Caco-2 (cell line): ENCODE results near the gene NRP1. TPM values are rescaled to one million over a fixed set of nuclear protein-coding genes. Genes with fewer than 3 reads are reported as not detected.

ENCODE experiments used
- BruUV-seq: library from RNA; stranded (reverse); fragments of 400-500 nt; replicated peaks from 2 replicates; lab custom pipeline; 2021; lab: Mats Ljungman, UMichigan
- CTCF ChIA-PET: fragments of 300-600 bp; sonication (Branson Sonifier 250); formaldehyde crosslinking; loops from one replicate; lab custom pipeline; 2022; ENCODE audit warnings: antibody characterized with exemption; lab: Charles Lee
- POLR2A ChIA-PET: fragments of 300-600 bp; sonication (Branson Sonifier 250); formaldehyde crosslinking; loops from one replicate; lab custom pipeline; 2022; ENCODE audit warnings: antibody characterized with exemption; lab: Charles Lee
- DNase-seq, 2 experiments: peaks; one replicate each; pipeline versions ENCODE4 v3.0.0 to v3.0.0-alpha.2; 2020 to 2022
- H3K27me3 ChIP-seq: replicated peaks from 2 replicates; pipeline ENCODE4 v1.6.0; 2011; ENCODE audit warnings: low read length; ENCODE audit not compliant: control insufficient read depth, insufficient read depth
- H3K36me3 ChIP-seq: 2 replicates; pipeline ENCODE4 v1.5.1; 2011; ENCODE audit warnings: low read length; ENCODE audit not compliant: control insufficient read depth, insufficient read depth
- H3K4me1 ChIP-seq: fragments of 250-450 bp; sonication (Bioruptor Pico); 2 replicates; pipeline ENCODE4 v1.5.1; 2020; ENCODE audit warnings: mild to moderate bottlenecking
- H3K4me3 ChIP-seq: 2 replicates; pipeline ENCODE4 v1.5.1; 2011; ENCODE audit warnings: low read depth, mild to moderate bottlenecking, control low read depth, low read length
- H3K9me3 ChIP-seq: fragments of 250-450 bp; sonication (Bioruptor Pico); 2 replicates; pipeline ENCODE4 v1.5.1; 2020; ENCODE audit warnings: mild to moderate bottlenecking, moderate library complexity
- H3K27ac Mint-ChIP-seq: one replicate; pipeline ENCODE4 v1.8.0; 2022; ENCODE audit warnings: mixed read lengths; ENCODE audit not compliant: unreplicated experiment
- H3K27me3 Mint-ChIP-seq: one replicate; pipeline ENCODE4 v1.8.0; 2022; ENCODE audit warnings: mixed read lengths; ENCODE audit not compliant: insufficient read depth, unreplicated experiment
- H3K36me3 Mint-ChIP-seq: one replicate; pipeline ENCODE4 v1.8.0; 2022; ENCODE audit warnings: mild to moderate bottlenecking, mixed read lengths; ENCODE audit not compliant: insufficient read depth, unreplicated experiment
- H3K4me1 Mint-ChIP-seq: one replicate; pipeline ENCODE4 v1.8.0; 2022; ENCODE audit warnings: low read depth, mixed read lengths; ENCODE audit not compliant: unreplicated experiment
- H3K4me3 Mint-ChIP-seq: one replicate; pipeline ENCODE4 v1.8.0; 2022; ENCODE audit warnings: mild to moderate bottlenecking, moderate library complexity, mixed read lengths; ENCODE audit not compliant: unreplicated experiment
- H3K9me3 Mint-ChIP-seq: one replicate; pipeline ENCODE4 v1.8.0; 2022; ENCODE audit warnings: mixed read lengths; ENCODE audit not compliant: unreplicated experiment
- CTCF ChIP-seq, 2 experiments: fragments of 200-600 bp in 1 of 2; IDR thresholded peaks; 1 replicate in 1 of 2; 2 replicates in 1 of 2; pipeline versions ENCODE4 v1.5.1 to v1.8.0; 2011 to 2022; ENCODE audit warnings: antibody characterized with exemption in 1 of 2, control low read depth in 1 of 2, inconsistent platforms in 1 of 2, low read depth in 1 of 2, low read length in 1 of 2, mild to moderate bottlenecking in 1 of 2, moderate library complexity in 1 of 2; ENCODE audit not compliant: insufficient read depth in 1 of 2, severe bottlenecking in 1 of 2, unreplicated experiment in 1 of 2
- intact Hi-C: fragments of 100-400 bp; cut with micrococcal nuclease; formaldehyde crosslinking; loops from one replicate; pipeline ENCODE4 v1.10.0; 2022; ENCODE audit not compliant: unreplicated experiment
- total RNA-seq: library from RNA; stranded (reverse); gene quantifications from 2 replicates; pipeline ENCODE4 v1.2.3, GENCODE V29; 2022

NRP1 gene
- total RNA-seq, 1 experiment from 2014 or later = 123 TPM

- H3K4me3 Mint-ChIP-seq = peak overlapping the region; percentile 66
- no peaks in the 10 kb centered on the region for H3K27me3 Mint-ChIP-seq
- ChIA-PET CTCF (no interaction called here), POLR2A (no interaction called here)
- BruUV-seq = no TSS peak
- Histone ChIP-seq H3K4me1 (peaks cover 67% of the 10 kb centered on the region), H3K4me3 (no peak overlapping the region), H3K9me3 (no peaks in the 10 kb centered on the region), H3K36me3 (no peaks in the 10 kb centered on the region), H3K27me3 (no peaks in the 10 kb centered on the region)
- intact Hi-C loops = loop anchor here (1.0 to 10.0 kb wide), 7 partner anchors 29 to 1019 kb away; no protein-coding TSS in a partner anchor
- H3K4me1 Mint-ChIP-seq = peaks cover 59% of the 10 kb centered on the region
- H3K27ac Mint-ChIP-seq = peak overlapping the region; percentile 56
- no peak for TF ChIP-seq CTCF (IDR thresholded peaks at IDR 0.05; ENCODE audit: insufficient read depth in 1 of 2, low read depth in 1 of 2, low read length in 1 of 2, severe bottlenecking in 1 of 2, unreplicated experiment in 1 of 2)
- DNase-seq = peak; percentile 19 to 53
- no peaks in the 10 kb centered on the region for H3K9me3 Mint-ChIP-seq
- peaks cover 68% of the 10 kb centered on the region for H3K36me3 Mint-ChIP-seq
Observed at GRCh38 chr10:33195608-33196376, 138.7 kb downstream of the NRP1 start.

GRCh38 chr10:33193701-33194521 is 140.6 kb downstream of the NRP1 start:
- no peak overlapping the region for H3K4me3 Mint-ChIP-seq
- ChIA-PET CTCF (interaction anchor here (0.7 to 1.7 kb wide), 6 partner anchors 32 to 141 kb away, joined by 3 to 12 read pairs (median 5); no protein-coding TSS in a partner anchor), POLR2A (interaction anchor here (0.6 kb wide), 1 partner anchor 32 kb away, joined by 3 read pairs; no protein-coding TSS in a partner anchor)
- peaks cover 66% of the 10 kb centered on the region for H3K36me3 Mint-ChIP-seq
- no peak for DNase-seq
- peaks cover 46% of the 10 kb centered on the region for H3K4me1 Mint-ChIP-seq
- H3K9me3 ChIP-seq = no peaks in the 10 kb centered on the region
- intact Hi-C loops = loop anchor here (1.0 to 10.0 kb wide), 5 partner anchors 136 to 1445 kb away; no protein-coding TSS in a partner anchor
- H3K9me3 Mint-ChIP-seq = no peaks in the 10 kb centered on the region
- H3K4me3 ChIP-seq = no peak overlapping the region
- peak overlapping the region; percentile 14 for H3K27ac Mint-ChIP-seq
- no TSS peak for BruUV-seq
- TF ChIP-seq CTCF (IDR thresholded peaks at IDR 0.05; ENCODE audit: insufficient read depth in 1 of 2, low read depth in 1 of 2, low read length in 1 of 2, severe bottlenecking in 1 of 2, unreplicated experiment in 1 of 2) = no peak
- H3K27me3 Mint-ChIP-seq = no peaks in the 10 kb centered on the region
- peaks cover 51% of the 10 kb centered on the region for H3K4me1 ChIP-seq
- no peaks in the 10 kb centered on the region for H3K27me3 ChIP-seq
- H3K36me3 ChIP-seq = no peaks in the 10 kb centered on the region
